ENCODE measurements around the gene PIEZO1. TPM values are rescaled to one million over a fixed set of nuclear protein-coding genes. Genes with fewer than 3 reads are reported as not detected.

Gene PIEZO1
- total and polyA plus RNA-seq, 9 of the 15 experiments (the other 6 are each of a cell fraction or from before 2014, with no cell fraction given) = 3.6 to 432 (median 131) TPM

DNA sequence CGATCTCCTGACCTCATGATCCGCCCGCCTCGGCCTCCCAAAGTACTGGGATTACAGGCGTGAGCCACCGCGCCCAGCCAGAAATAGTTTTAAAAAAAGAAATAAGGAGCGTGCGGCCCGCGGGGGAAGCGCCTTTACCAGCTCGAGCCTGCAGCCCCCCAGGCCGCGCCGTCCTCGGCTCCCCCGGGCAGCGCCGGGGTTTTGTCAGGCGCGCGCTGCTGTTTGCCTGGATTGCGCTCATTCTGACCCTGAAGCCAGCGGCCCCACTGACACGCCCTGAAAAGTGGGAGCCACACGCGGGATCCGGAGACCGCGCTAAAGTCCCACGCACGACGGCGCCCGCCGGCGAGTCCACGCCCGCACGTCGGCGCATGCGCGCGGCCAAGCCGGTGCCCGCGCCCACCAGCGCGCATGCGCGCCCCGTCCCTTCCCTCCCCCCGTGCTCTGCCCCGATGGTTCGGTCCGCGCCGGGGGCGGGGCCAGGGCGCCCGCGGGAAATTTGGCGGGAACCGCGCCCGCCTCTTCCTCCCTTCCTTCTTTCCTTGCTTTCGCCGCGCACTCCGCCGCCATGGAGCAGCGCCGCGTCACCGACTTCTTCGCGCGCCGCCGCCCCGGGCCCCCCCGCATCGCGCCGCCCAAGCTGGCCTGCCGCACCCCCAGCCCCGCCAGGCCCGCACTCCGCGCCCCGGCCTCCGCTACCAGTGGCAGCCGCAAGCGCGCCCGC lies 18.4 kb upstream of the PIEZO1 start, which contains the start of gene CDT1 (continued):
- no peak for TF ChIP-seq HIVEP1 (CRISPR knock-in tag; IDR thresholded peaks at IDR 0.05)
- TF ChIP-seq ZSCAN29 (IDR thresholded peaks at IDR 0.05) = no peak
- TF ChIP-seq PML (IDR thresholded peaks at IDR 0.05; ENCODE audit: low read length) = 0 out of 2 replicates have a peak, but pooled peaks have one; percentile 15
- peak; percentile 76 for TF ChIP-seq MTA1 (IDR thresholded peaks at IDR 0.05; ENCODE audit: borderline replicate concordance)
- TF ChIP-seq, protein P1, sequence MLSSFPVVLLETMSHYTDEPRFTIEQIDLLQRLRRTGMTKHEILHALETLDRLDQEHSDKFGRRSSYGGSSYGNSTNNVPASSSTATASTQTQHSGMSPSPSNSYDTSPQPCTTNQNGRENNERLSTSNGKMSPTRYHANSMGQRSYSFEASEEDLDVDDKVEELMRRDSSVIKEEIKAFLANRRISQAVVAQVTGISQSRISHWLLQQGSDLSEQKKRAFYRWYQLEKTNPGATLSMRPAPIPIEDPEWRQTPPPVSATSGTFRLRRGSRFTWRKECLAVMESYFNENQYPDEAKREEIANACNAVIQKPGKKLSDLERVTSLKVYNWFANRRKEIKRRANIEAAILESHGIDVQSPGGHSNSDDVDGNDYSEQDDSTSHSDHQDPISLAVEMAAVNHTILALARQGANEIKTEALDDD (IDR thresholded peaks at IDR 0.05) = no peak
- no peak for TF ChIP-seq CBX5 (IDR thresholded peaks at IDR 0.05; ENCODE audit: borderline replicate concordance, low read depth)
- no peak for TF ChIP-seq MAFG (tag; conservative IDR thresholded peaks at IDR 0.05)
- TF ChIP-seq PTBP1 (IDR thresholded peaks at IDR 0.05; ENCODE audit: low read depth, low read length) = no peak
- TF ChIP-seq ZNF282 (CRISPR knock-in tag; IDR thresholded peaks at IDR 0.05) = no peak
- TF ChIP-seq YY1 (IDR thresholded peaks at IDR 0.05; ENCODE audit: borderline replicate concordance in 1 of 3, control insufficient read depth in 1 of 3, extremely low read depth in 1 of 3, insufficient read depth in 3 of 3, insufficient read length in 1 of 3, insufficient replicate concordance in 2 of 3, low read depth in 1 of 3, low read length in 2 of 3) = peak; percentile 26 to 85 (median 81)
- no peak for TF ChIP-seq FUS (optimal IDR thresholded peaks at IDR 0.05; ENCODE audit: low read depth, low read length)
- no peak for TF ChIP-seq KDM1A (IDR thresholded peaks at IDR 0.05)
- TF ChIP-seq TCF3 (CRISPR knock-in tag; IDR thresholded peaks at IDR 0.05) = no peak
- TF ChIP-seq, protein P2, sequence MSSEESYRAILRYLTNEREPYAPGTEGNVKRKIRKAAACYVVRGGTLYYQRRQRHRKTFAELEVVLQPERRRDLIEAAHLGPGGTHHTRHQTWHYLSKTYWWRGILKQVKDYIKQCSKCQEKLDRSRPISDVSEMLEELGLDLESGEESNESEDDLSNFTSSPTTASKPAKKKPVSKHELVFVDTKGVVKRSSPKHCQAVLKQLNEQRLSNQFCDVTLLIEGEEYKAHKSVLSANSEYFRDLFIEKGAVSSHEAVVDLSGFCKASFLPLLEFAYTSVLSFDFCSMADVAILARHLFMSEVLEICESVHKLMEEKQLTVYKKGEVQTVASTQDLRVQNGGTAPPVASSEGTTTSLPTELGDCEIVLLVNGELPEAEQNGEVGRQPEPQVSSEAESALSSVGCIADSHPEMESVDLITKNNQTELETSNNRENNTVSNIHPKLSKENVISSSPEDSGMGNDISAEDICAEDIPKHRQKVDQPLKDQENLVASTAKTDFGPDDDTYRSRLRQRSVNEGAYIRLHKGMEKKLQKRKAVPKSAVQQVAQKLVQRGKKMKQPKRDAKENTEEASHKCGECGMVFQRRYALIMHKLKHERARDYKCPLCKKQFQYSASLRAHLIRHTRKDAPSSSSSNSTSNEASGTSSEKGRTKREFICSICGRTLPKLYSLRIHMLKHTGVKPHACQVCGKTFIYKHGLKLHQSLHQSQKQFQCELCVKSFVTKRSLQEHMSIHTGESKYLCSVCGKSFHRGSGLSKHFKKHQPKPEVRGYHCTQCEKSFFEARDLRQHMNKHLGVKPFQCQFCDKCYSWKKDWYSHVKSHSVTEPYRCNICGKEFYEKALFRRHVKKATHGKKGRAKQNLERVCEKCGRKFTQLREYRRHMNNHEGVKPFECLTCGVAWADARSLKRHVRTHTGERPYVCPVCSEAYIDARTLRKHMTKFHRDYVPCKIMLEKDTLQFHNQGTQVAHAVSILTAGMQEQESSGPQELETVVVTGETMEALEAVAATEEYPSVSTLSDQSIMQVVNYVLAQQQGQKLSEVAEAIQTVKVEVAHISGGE (CRISPR knock-in tag; IDR thresholded peaks at IDR 0.05) = peak in 1 of 3 experiments; percentile 63; a peak in 2 of 6 replicates
- TF ChIP-seq MAFK (IDR thresholded peaks at IDR 0.05; ENCODE audit: low read length) = no peak
- no peak for TF ChIP-seq HSF4 (CRISPR knock-in tag; IDR thresholded peaks at IDR 0.05; ENCODE audit: borderline replicate concordance)
- no peak for TF ChIP-seq KLF6 (CRISPR knock-in tag; IDR thresholded peaks at IDR 0.05; ENCODE audit: borderline replicate concordance)
- TF ChIP-seq STAG1 (CRISPR knock-in tag; IDR thresholded peaks at IDR 0.05; ENCODE audit: borderline replicate concordance) = no peak
- TF ChIP-seq ZNF274 (IDR thresholded peaks at IDR 0.05; ENCODE audit: borderline replicate concordance, low read depth, low read length) = no peak
- TF ChIP-seq, protein P3, sequence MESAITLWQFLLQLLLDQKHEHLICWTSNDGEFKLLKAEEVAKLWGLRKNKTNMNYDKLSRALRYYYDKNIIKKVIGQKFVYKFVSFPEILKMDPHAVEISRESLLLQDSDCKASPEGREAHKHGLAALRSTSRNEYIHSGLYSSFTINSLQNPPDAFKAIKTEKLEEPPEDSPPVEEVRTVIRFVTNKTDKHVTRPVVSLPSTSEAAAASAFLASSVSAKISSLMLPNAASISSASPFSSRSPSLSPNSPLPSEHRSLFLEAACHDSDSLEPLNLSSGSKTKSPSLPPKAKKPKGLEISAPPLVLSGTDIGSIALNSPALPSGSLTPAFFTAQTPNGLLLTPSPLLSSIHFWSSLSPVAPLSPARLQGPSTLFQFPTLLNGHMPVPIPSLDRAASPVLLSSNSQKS (CRISPR knock-in tag; IDR thresholded peaks at IDR 0.05) = no peak
- no peak for TF ChIP-seq CHD2 (IDR thresholded peaks at IDR 0.05; ENCODE audit: low read depth, low read length)
- TF ChIP-seq NEUROD1 (IDR thresholded peaks at IDR 0.05; ENCODE audit: borderline replicate concordance, low read depth, low read length, partially characterized antibody) = no peak
